ENCODE measurements around the gene DELE1. TPM values are rescaled to one million over a fixed set of nuclear protein-coding genes. Genes with fewer than 3 reads are reported as not detected.

DELE1 gene
- total and polyA plus RNA-seq, 2 donors (not counting 3 experiments of a cell fraction or from before 2014, with no cell fraction given) = 105 to 121 TPM

- no peak for FAIRE-seq
- BruUV-seq (replicated peaks) = no TSS peak
- intact Hi-C loops (cut with micrococcal nuclease) (no loop called here), dilution Hi-C loops (cut with MboI; ENCODE audit: extremely low pct_ligation_motif_present, low sequenced_read_pairs) (no loop called here)
- no peaks in the 10 kb centered on the region for H3K9me1 ChIP-seq (replicated peaks; ENCODE audit: control insufficient read depth, extremely low read depth, insufficient read depth, low read length)
- H3K79me2 ChIP-seq (ENCODE audit: control insufficient read depth, insufficient read depth, low read length) = peaks cover 5% of the 10 kb centered on the region
- peaks cover 3% of the 10 kb centered on the region for H3K4me1 ChIP-seq (ENCODE audit: control insufficient read depth, extremely low read depth, insufficient read depth, low read length)
- no peak overlapping the region for H3K27ac ChIP-seq (ENCODE audit: insufficient read depth, low read depth, low read length)
- TF ChIP-seq GATA2 (IDR thresholded peaks at IDR 0.05; ENCODE audit: insufficient read depth, insufficient read length, low read depth, low read length) (no peak), JUN (IDR thresholded peaks at IDR 0.05; ENCODE audit: borderline replicate concordance, insufficient read depth, insufficient read length, low read depth) (no peak), CTCF (IDR thresholded peaks at IDR 0.05; ENCODE audit: extremely low read depth in 1 of 2, insufficient read depth in 1 of 2, low read depth in 1 of 2, low read length in 2 of 2) (no peak), EZH2 (IDR thresholded peaks at IDR 0.05; ENCODE audit: borderline replicate concordance, low read depth, low read length, severe bottlenecking) (no peak), POLR2A (IDR thresholded peaks at IDR 0.05; ENCODE audit: low read depth, low read length) (no peak), MAX (IDR thresholded peaks at IDR 0.05; ENCODE audit: insufficient read depth, insufficient read length) (no peak)
- no peak overlapping the region for H3K4me3 ChIP-seq (replicated peaks in 1 of 3; ENCODE audit: insufficient read depth in 1 of 3, low read depth in 1 of 3, low read length in 3 of 3)
- peaks cover 28 to 41% of the 10 kb centered on the region in 2 experiments for H3K36me3 ChIP-seq (ENCODE audit: control insufficient read depth in 2 of 2, extremely low read depth in 1 of 2, insufficient read depth in 2 of 2, low read length in 2 of 2)
- no peak overlapping the region for H3K9ac ChIP-seq (replicated peaks; ENCODE audit: extremely low read depth, insufficient read depth, low read length)
- ChIA-PET CTCF (interaction anchor here (1.1 to 4.0 kb wide), 4 partner anchors 12 to 40 kb away, joined by 3 to 23 read pairs (median 3); no protein-coding TSS in a partner anchor), POLR2A (no interaction called here)
- H3K4me2 ChIP-seq (ENCODE audit: insufficient read depth, low read length) = no peak overlapping the region
- no peak overlapping the region for H2AFZ ChIP-seq (ENCODE audit: low read depth, low read length)
- DNase-seq (ENCODE audit: low read depth, low spot score) = no peak
- no peaks in the 10 kb centered on the region for H3K9me3 ChIP-seq (replicated peaks; ENCODE audit: control insufficient read depth, insufficient read depth, low read length)
- H3K27me3 ChIP-seq (ENCODE audit: control insufficient read depth in 2 of 2, insufficient read depth in 2 of 2, low read length in 2 of 2) = no peaks in the 10 kb centered on the region
- no peaks in the 10 kb centered on the region for H4K20me1 ChIP-seq (replicated peaks; ENCODE audit: control insufficient read depth, extremely low read depth, insufficient read depth, low read length)
Observed at GRCh38 chr5:141929398-141930058, 5.9 kb downstream of the DELE1 start.

All from endothelial cell of umbilical vein (primary cell).